Uterus (tissue), 4 donors: ENCODE measurements around the gene BCL2L1. TPM values are rescaled to one million over a fixed set of nuclear protein-coding genes. Genes with fewer than 3 reads are reported as not detected.

Source experiments
- DNase-seq, 2 donors: peaks; one replicate each; pipeline ENCODE4 v3.0.0-alpha.2; 2019 to 2020
- H3K27ac ChIP-seq, 2 donors: fragments of 200-600 bp; sonication (generic); 1 replicate in 1 of 2; 2 replicates in 1 of 2; pipeline ENCODE4 v1.5.1; 2016 to 2018
- H3K27me3 ChIP-seq, 2 donors: fragments of 200-600 bp; sonication (generic); one replicate each; pipeline ENCODE4 v1.5.1; 2018 to 2019; ENCODE audit warnings: control low read depth in 1 of 2
- H3K36me3 ChIP-seq, 2 donors: fragments of 200-600 bp; sonication (generic); one replicate each; pipeline ENCODE4 v1.5.1; 2019; ENCODE audit warnings: control low read depth in 1 of 2
- H3K4me1 ChIP-seq, 2 donors: fragments of 200-600 bp; sonication (generic); one replicate each; pipeline ENCODE4 v1.5.1; 2018 to 2019; ENCODE audit warnings: control low read depth in 1 of 2
- H3K4me3 ChIP-seq, 2 donors: fragments of 200-600 bp; sonication (generic); 1 replicate in 1 of 2; 2 replicates in 1 of 2; pipeline ENCODE4 v1.5.1; 2018 to 2019; ENCODE audit warnings: mild to moderate bottlenecking in 1 of 2
- H3K9me3 ChIP-seq, 2 donors: fragments of 200-600 bp; sonication (generic); one replicate each; pipeline ENCODE4 v1.5.1; 2019; ENCODE audit warnings: control low read depth in 1 of 2
- CTCF ChIP-seq, 4 experiments: fragments of 200-600 bp in 2 of 4; fragments of 450-650 bp in 2 of 4; sonication (generic) in 2 of 4; IDR thresholded peaks; one replicate each; pipeline ENCODE4 v1.5.1; 2016 to 2019; ENCODE audit warnings: antibody characterized with exemption in 4 of 4, mild to moderate bottlenecking in 2 of 4, moderate library complexity in 1 of 4
- POLR2A ChIP-seq, 2 donors: fragments of 450-650 bp; IDR thresholded peaks; one replicate each; pipeline ENCODE4 v1.6.1; 2016; ENCODE audit warnings: antibody characterized with exemption in 2 of 2, mild to moderate bottlenecking in 1 of 2, moderate library complexity in 1 of 2
- intact Hi-C: fragments of 100-400 bp; cut with DNase I; formaldehyde crosslinking; loops from one replicate; pipeline ENCODE4 v1.15.1; 2023; ENCODE audit warnings: low total_unique reads
- total RNA-seq, 4 donors: library from RNA; depleted of rRNA in 3 of 4; stranded (reverse); fragments of >200 nt in 3 of 4; gene quantifications; one replicate each; pipeline versions ENCODE4 v1.1.0 to v1.2.4, GENCODE V29; 2014 to 2023
- donor health status: DM: yes; HTN: yes; CAD: no.

Gene BCL2L1
- total RNA-seq, 4 donors from 2014 or later: 35.0 to 113 (median 57.4) TPM

DNA sequence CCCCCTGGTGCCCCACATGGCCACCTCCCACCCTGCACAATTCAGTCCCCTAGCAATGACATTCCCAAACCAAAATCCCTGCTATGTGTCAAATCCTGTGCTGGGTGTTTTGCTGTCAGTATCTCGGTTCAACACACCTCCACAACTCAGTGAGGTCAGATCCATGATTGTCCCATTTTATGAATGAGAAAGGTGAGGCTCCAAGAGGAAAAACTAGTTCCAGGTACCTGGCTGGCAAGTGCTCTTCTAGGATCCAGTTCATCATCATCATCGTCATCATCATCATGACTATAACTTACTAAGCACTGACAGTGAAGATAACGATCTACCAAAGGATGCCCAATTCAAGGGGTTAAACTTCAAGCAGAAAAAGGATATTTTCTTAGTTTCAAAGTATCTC is 102.4 kb downstream of the BCL2L1 start:
- Histone ChIP-seq H3K36me3 (no peaks in the 10 kb centered on the region), H3K9me3 (no peaks in the 10 kb centered on the region), H3K27ac (no peak overlapping the region), H3K4me3 (no peak overlapping the region), H3K27me3 (no peaks in the 10 kb centered on the region), H3K4me1 (no peaks in the 10 kb centered on the region)
- TF ChIP-seq CTCF (IDR thresholded peaks at IDR 0.05) (no peak), POLR2A (IDR thresholded peaks at IDR 0.05) (no peak)
- DNase-seq: no peak
- intact Hi-C loops: no loop called here

DNA sequence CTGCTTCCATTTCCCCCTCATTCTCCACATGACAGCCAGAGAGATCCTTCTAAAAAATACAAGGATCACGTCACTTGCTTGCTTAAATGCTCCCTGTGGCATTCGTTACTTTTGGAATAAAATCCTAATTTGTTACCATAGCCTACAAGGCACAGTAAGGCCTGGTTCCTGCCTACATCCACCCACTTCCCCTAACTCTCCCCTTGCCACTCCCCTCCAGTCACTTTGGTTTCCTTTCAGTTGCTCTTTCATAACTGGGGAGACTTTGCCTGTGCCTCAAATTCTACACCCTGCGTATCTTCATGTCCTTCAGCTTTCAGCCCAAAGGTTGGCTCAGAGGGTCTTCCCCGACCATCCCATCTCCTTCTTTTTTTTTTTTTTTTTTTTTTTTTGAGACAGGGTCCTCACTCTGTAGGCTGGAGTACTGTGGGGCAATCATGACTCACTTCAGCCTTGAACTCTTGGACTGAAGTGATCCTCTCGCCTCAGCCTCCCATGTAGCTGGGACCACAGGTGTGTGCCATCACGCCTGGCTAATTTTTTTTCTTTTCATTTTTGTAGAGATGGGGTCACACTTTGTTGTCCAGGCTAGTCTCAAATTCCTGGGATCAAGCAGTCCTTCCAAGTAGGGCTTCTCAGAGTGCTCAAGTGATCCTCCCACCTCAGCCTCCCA is 105.1 kb downstream of the BCL2L1 start:
- intact Hi-C loops: no loop called here
- no peaks in the 10 kb centered on the region for H3K27me3 ChIP-seq

GRCh38 chr20:31615416-31615815 is 107.3 kb downstream of the BCL2L1 start:
- H3K4me3 ChIP-seq: no peak overlapping the region
- TF ChIP-seq POLR2A (IDR thresholded peaks at IDR 0.05) (no peak), CTCF (IDR thresholded peaks at IDR 0.05) (no peak)
- intact Hi-C loops: no loop called here
- no peaks in the 10 kb centered on the region for H3K4me1 ChIP-seq
- no peak overlapping the region for H3K27ac ChIP-seq
- H3K9me3 ChIP-seq: no peaks in the 10 kb centered on the region
- no peaks in the 10 kb centered on the region for H3K36me3 ChIP-seq
- no peak for DNase-seq
- H3K27me3 ChIP-seq: no peaks in the 10 kb centered on the region

More for the DNA sequence above, 105.1 kb downstream of the BCL2L1 start:
- TF ChIP-seq CTCF (IDR thresholded peaks at IDR 0.05) (no peak), POLR2A (IDR thresholded peaks at IDR 0.05) (no peak)
- Histone ChIP-seq H3K36me3 (no peaks in the 10 kb centered on the region), H3K4me1 (no peaks in the 10 kb centered on the region), H3K9me3 (no peaks in the 10 kb centered on the region), H3K4me3 (no peak overlapping the region), H3K27ac (no peak overlapping the region)
- DNase-seq: no peak

Other genes starting within 250 kb of the BCL2L1 start
- gene DEFB124, start 247.7 kb downstream of the BCL2L1 start, total RNA-seq: 1 to 10 TPM in 1 of 4 donors, not detected in 3; 3.2 TPM
- gene REM1, start 247.6 kb downstream of the BCL2L1 start, total RNA-seq: 10 to 100 TPM in 2 of 4 donors, 1 to 10 TPM in 1, under 1 TPM in 1; 0.59 to 12.1 (median 8.7) TPM
- gene HM13, start 208.4 kb downstream of the BCL2L1 start, total RNA-seq: 100 to 1,000 TPM in 1 of 4 donors, 10 to 100 TPM in 3; 40.7 to 147 (median 56.0) TPM
- gene ID1, start 117.6 kb downstream of the BCL2L1 start, total RNA-seq: 100 to 1,000 TPM; 364 to 646 (median 505) TPM
- gene COX4I2, start 85.0 kb downstream of the BCL2L1 start, total RNA-seq: 1 to 10 TPM in 2 of 4 donors, not detected in 2; 5.1 to 8.4 TPM
- 10 to 100 TPM in 1 of 4 donors, under 1 TPM in 2, not detected in 1; 0.12 to 32.4 (median 0.59) TPM for gene TPX2, start 16.4 kb upstream of the BCL2L1 start, total RNA-seq
- under 1 TPM in 2 of 4 donors, not detected in 2; 0.21 to 0.69 TPM for gene MYLK2, start 96.5 kb upstream of the BCL2L1 start, total RNA-seq
- 1 to 10 TPM in 2 of 4 donors, not detected in 2; 5.4 to 6.2 TPM for gene FOXS1, start 122.7 kb upstream of the BCL2L1 start, total RNA-seq
- gene DUSP15, start 147.7 kb upstream of the BCL2L1 start, total RNA-seq: 10 to 100 TPM in 1 of 4 donors, 1 to 10 TPM in 2, not detected in 1; 1.6 to 45.6 (median 8.8) TPM
- gene TTLL9, start 147.8 kb upstream of the BCL2L1 start, total RNA-seq: 1 to 10 TPM in 1 of 4 donors, under 1 TPM in 2, not detected in 1; under 0.01 to 2.9 (median 0.91) TPM
- gene PDRG1, start 229.2 kb upstream of the BCL2L1 start, total RNA-seq: 100 to 1,000 TPM in 1 of 4 donors, 10 to 100 TPM in 1, 1 to 10 TPM in 2; 1.2 to 109 (median 9.5) TPM
- gene XKR7, start 245.3 kb upstream of the BCL2L1 start, total RNA-seq: under 1 TPM in 1 of 4 donors, not detected in 3; 0.14 TPM